ENCODE results near the gene EDEM3.
"Not testable (repeated sequence)": the region's sequence is repeated elsewhere in the genome, so short reads cannot be mapped to it uniquely, and the experiment has no call there.

DNA sequence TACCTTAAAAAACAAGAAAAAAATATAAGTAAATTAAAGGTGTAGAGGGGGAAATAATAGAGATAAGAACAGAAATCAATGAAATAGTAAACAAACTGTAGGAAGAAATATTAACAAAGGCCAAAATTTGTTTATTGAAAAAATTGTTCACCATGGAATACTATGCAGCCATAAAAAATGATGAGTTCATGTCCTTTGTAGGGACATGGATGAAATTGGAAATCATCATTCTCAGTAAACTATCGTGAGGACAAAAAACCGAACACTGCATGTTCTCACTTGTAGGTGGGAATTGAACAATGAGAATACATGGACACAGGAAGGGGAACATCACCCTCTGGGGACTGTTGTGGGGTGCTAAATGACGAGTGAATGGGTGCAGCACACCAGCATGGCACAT, 75.2 kb downstream of the EDEM3 start:
- not testable (repeated sequence) for TF ChIP-seq CTCF (IDR thresholded peaks at IDR 0.05; ENCODE audit: insufficient read depth, low read length); REST (IDR thresholded peaks at IDR 0.05; ENCODE audit: insufficient replicate concordance, low read depth); POLR2AphosphoS5 (IDR thresholded peaks at IDR 0.05; ENCODE audit: low read depth); GABPA (IDR thresholded peaks at IDR 0.05; ENCODE audit: low read depth); SPI1 (IDR thresholded peaks at IDR 0.05; ENCODE audit: borderline replicate concordance, low read depth)
